HepG2 (cell line): ENCODE measurements around the gene CRKL. TPM values are rescaled to one million over a fixed set of nuclear protein-coding genes. Genes with fewer than 3 reads are reported as not detected.

ENCODE experiments used
- ATF3 ChIP-seq: sonication (generic); formaldehyde crosslinking; IDR thresholded peaks from 2 replicates; pipeline ENCODE4 v1.4.0; 2020; ENCODE audit warnings: missing genetic modification reagents
- CREM ChIP-seq, 2 experiments: sonication (generic) in 1 of 2; formaldehyde crosslinking in 1 of 2; IDR thresholded peaks; 2 replicates each; pipeline versions ENCODE4 v1.4.0 to v1.6.1; 2016 to 2020; ENCODE audit warnings: antibody characterized with exemption in 1 of 2, mild to moderate bottlenecking in 1 of 2, missing genetic modification reagents in 1 of 2
- MTERF4 ChIP-seq: sonication (generic); formaldehyde crosslinking; IDR thresholded peaks from 2 replicates; pipeline ENCODE4 v1.8.0; 2023; ENCODE audit warnings: mild to moderate bottlenecking, missing genetic modification reagents
- POLR2AphosphoS5 ChIP-seq: IDR thresholded peaks from 2 replicates; pipeline ENCODE4 v1.6.1; 2012; ENCODE audit warnings: low read depth, low read length
- SAFB2 ChIP-seq: sonication (generic); formaldehyde crosslinking; IDR thresholded peaks from 2 replicates; pipeline ENCODE4 v1.5.1; 2020; ENCODE audit warnings: missing genetic modification reagents, low read depth, mild to moderate bottlenecking, borderline replicate concordance
- SETDB1 ChIP-seq: sonication (generic); formaldehyde crosslinking; IDR thresholded peaks from 2 replicates; pipeline ENCODE4 v1.5.1; 2020; ENCODE audit warnings: missing genetic modification reagents, mild to moderate bottlenecking, borderline replicate concordance
- SOX6 ChIP-seq, 2 experiments: fragments of 450-650 bp in 1 of 2; sonication (generic) in 1 of 2; formaldehyde crosslinking in 1 of 2; IDR thresholded peaks; 2 replicates each; pipeline versions ENCODE4 v1.4.0 to v1.6.1; 2017 to 2020; ENCODE audit warnings: antibody characterized with exemption in 1 of 2, mild to moderate bottlenecking in 1 of 2, missing genetic modification reagents in 1 of 2
- ZC3H13 ChIP-seq: sonication (generic); formaldehyde crosslinking; IDR thresholded peaks from 2 replicates; pipeline ENCODE4 v1.8.1; 2023; ENCODE audit warnings: mild to moderate bottlenecking, missing genetic modification reagents, moderate library complexity
- ZNF318 ChIP-seq: sonication (generic); formaldehyde crosslinking; IDR thresholded peaks from 2 replicates; pipeline ENCODE4 v1.4.0; 2020; ENCODE audit warnings: mild to moderate bottlenecking, missing genetic modification reagents
- ZNF343 ChIP-seq: sonication (generic); formaldehyde crosslinking; IDR thresholded peaks from 2 replicates; pipeline ENCODE4 v1.4.0; 2020; ENCODE audit warnings: mild to moderate bottlenecking, missing genetic modification reagents
- ZNF614 ChIP-seq: IDR thresholded peaks from 2 replicates; pipeline ENCODE4 v1.6.1; 2018; ENCODE audit warnings: missing biosample characterization, missing genetic modification reagents, inconsistent platforms, borderline replicate concordance
- polyA plus RNA-seq, 8 experiments: library from polyadenylated mRNA; depleted of rRNA in 3 of 8; stranded (reverse) in 7 of 8; unstranded in 1 of 8; fragments of >200 nt; fragmentation: Illumina TruSeq in 4 of 8; extraction: Trizol in 4 of 8; gene quantifications; 2 replicates each; pipeline versions ENCODE4 v1.2.1 to v1.2.3, GENCODE V29; 2011 to 2016; ENCODE audit warnings: low read depth in 4 of 8, missing spikeins in 1 of 8, mixed read lengths in 1 of 8; ENCODE audit not compliant: insufficient read depth in 1 of 8
- total RNA-seq, 5 experiments: library from RNA; depleted of rRNA; stranded (reverse); fragments of >200 nt; fragmentation: Illumina TruSeq; extraction: Trizol; gene quantifications; 2 replicates each; pipeline ENCODE4 v1.2.3, GENCODE V29; 2016; ENCODE audit warnings: low read depth in 1 of 5
- TF ChIP-seq, protein P1 (sequence below), 2 experiments: IDR thresholded peaks; 2 replicates each; pipeline ENCODE4 v1.6.1; 2011 to 2012; ENCODE audit warnings: low read length in 2 of 2, borderline replicate concordance in 1 of 2, low read depth in 1 of 2, mild to moderate bottlenecking in 1 of 2, moderate library complexity in 1 of 2

CRKL gene
- total and polyA plus RNA-seq, 2 of the 13 experiments (the other 11 are each of a cell fraction or from before 2014, with no cell fraction given) = 37.4 to 60.6 TPM

- TF ChIP-seq ZNF318 (CRISPR knock-in tag) = no peak
- TF ChIP-seq MTERF4 (CRISPR knock-in tag) = no peak
- TF ChIP-seq ATF3 (CRISPR knock-in tag) = peak; percentile 41; the same call in 1 of the 2 replicates
- TF ChIP-seq SETDB1 (CRISPR knock-in tag) = no peak
- TF ChIP-seq POLR2AphosphoS5 = peak; percentile 25; the same call in 1 of the 2 replicates
- TF ChIP-seq SAFB2 (CRISPR knock-in tag) = no peak
- TF ChIP-seq SOX6 (IDR thresholded peaks at IDR 0.05) = no peak
- TF ChIP-seq SOX6 (CRISPR knock-in tag; IDR thresholded peaks at IDR 0.05) = peak; percentile 41; the same call in 1 of the 2 replicates
- TF ChIP-seq, protein P1, sequence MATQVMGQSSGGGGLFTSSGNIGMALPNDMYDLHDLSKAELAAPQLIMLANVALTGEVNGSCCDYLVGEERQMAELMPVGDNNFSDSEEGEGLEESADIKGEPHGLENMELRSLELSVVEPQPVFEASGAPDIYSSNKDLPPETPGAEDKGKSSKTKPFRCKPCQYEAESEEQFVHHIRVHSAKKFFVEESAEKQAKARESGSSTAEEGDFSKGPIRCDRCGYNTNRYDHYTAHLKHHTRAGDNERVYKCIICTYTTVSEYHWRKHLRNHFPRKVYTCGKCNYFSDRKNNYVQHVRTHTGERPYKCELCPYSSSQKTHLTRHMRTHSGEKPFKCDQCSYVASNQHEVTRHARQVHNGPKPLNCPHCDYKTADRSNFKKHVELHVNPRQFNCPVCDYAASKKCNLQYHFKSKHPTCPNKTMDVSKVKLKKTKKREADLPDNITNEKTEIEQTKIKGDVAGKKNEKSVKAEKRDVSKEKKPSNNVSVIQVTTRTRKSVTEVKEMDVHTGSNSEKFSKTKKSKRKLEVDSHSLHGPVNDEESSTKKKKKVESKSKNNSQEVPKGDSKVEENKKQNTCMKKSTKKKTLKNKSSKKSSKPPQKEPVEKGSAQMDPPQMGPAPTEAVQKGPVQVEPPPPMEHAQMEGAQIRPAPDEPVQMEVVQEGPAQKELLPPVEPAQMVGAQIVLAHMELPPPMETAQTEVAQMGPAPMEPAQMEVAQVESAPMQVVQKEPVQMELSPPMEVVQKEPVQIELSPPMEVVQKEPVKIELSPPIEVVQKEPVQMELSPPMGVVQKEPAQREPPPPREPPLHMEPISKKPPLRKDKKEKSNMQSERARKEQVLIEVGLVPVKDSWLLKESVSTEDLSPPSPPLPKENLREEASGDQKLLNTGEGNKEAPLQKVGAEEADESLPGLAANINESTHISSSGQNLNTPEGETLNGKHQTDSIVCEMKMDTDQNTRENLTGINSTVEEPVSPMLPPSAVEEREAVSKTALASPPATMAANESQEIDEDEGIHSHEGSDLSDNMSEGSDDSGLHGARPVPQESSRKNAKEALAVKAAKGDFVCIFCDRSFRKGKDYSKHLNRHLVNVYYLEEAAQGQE (IDR thresholded peaks at IDR 0.05; ENCODE audit: borderline replicate concordance in 1 of 2, low read depth in 1 of 2, low read length in 2 of 2) = 0 out of 4 replicates have a peak, but pooled peaks of 1 of the 2 experiments have one; percentile 17
- peak; percentile 12; the same call in 1 of the 2 replicates for TF ChIP-seq ZC3H13 (CRISPR knock-in tag)
- peak; percentile 73; the same call in 1 of the 2 replicates for TF ChIP-seq ZNF614
- TF ChIP-seq ZNF343 (CRISPR knock-in tag) = no peak
- no peak for TF ChIP-seq CREM (IDR thresholded peaks at IDR 0.05)
- TF ChIP-seq CREM (CRISPR knock-in tag; IDR thresholded peaks at IDR 0.05) = no peak
Observed at GRCh38 chr22:20953668-20954500, 36.7 kb downstream of the CRKL start (continued).
